Measurements from ENCODE around the gene SPTBN1.
"Not testable (repeated sequence)": the region's sequence is repeated elsewhere in the genome, so short reads cannot be mapped to it uniquely, and the experiment has no call there.

SPTBN1 gene

GRCh38 chr2:54479424-54479823 is 23.3 kb downstream of the SPTBN1 start:
- Histone ChIP-seq H3K9me3 (ENCODE audit: control insufficient read depth in 2 of 2, low read length in 2 of 2) (no peaks in the 10 kb centered on the region), H3K4me3 (ENCODE audit: low read length in 2 of 2) (no peak overlapping the region), H3K27ac (ENCODE audit: low read depth in 2 of 2, low read length in 2 of 2) (no peak overlapping the region), H3K27me3 (ENCODE audit: control insufficient read depth in 2 of 2, insufficient read depth in 2 of 2, low read length in 2 of 2) (no peaks in the 10 kb centered on the region), H3K9ac (ENCODE audit: low read depth in 1 of 2, low read length in 2 of 2) (no peak overlapping the region), H3K36me3 (ENCODE audit: control insufficient read depth in 2 of 2, insufficient read depth in 2 of 2, low read length in 2 of 2) (no peaks in the 10 kb centered on the region), H3K4me1 (ENCODE audit: control insufficient read depth in 2 of 2, insufficient read depth in 2 of 2, low read length in 2 of 2) (peaks cover 11 to 15% of the 10 kb centered on the region in 2 donors)

GRCh38 chr2:54480025-54480424 is 23.9 kb downstream of the SPTBN1 start:
- H3K9ac ChIP-seq (ENCODE audit: low read depth in 1 of 2, low read length in 2 of 2), result no peak overlapping the region
- H3K4me1 ChIP-seq (ENCODE audit: control insufficient read depth in 2 of 2, insufficient read depth in 2 of 2, low read length in 2 of 2), result peaks cover 11 to 15% of the 10 kb centered on the region in 2 donors
- no peak overlapping the region for H3K27ac ChIP-seq (ENCODE audit: low read depth in 2 of 2, low read length in 2 of 2)
- no peaks in the 10 kb centered on the region for H3K36me3 ChIP-seq (ENCODE audit: control insufficient read depth in 2 of 2, insufficient read depth in 2 of 2, low read length in 2 of 2)
- no peak overlapping the region for H3K4me3 ChIP-seq (ENCODE audit: low read length in 2 of 2)
- no peaks in the 10 kb centered on the region for H3K27me3 ChIP-seq (ENCODE audit: control insufficient read depth in 2 of 2, insufficient read depth in 2 of 2, low read length in 2 of 2)
- no peaks in the 10 kb centered on the region for H3K9me3 ChIP-seq (ENCODE audit: control insufficient read depth in 2 of 2, low read length in 2 of 2)

- peaks cover 8 to 15% of the 10 kb centered on the region in 2 donors for H3K4me1 ChIP-seq (ENCODE audit: control insufficient read depth in 2 of 2, insufficient read depth in 2 of 2, low read length in 2 of 2)
- no peak overlapping the region for H3K27ac ChIP-seq (ENCODE audit: low read depth in 2 of 2, low read length in 2 of 2)
- H3K9me3 ChIP-seq (ENCODE audit: control insufficient read depth in 2 of 2, low read length in 2 of 2), result no peaks in the 10 kb centered on the region
- H3K9ac ChIP-seq (ENCODE audit: low read depth in 1 of 2, low read length in 2 of 2), result no peak overlapping the region
- H3K4me3 ChIP-seq (ENCODE audit: low read length in 2 of 2), result no peak overlapping the region
- no peaks in the 10 kb centered on the region for H3K36me3 ChIP-seq (ENCODE audit: control insufficient read depth in 2 of 2, insufficient read depth in 2 of 2, low read length in 2 of 2)
- H3K27me3 ChIP-seq (ENCODE audit: control insufficient read depth in 2 of 2, insufficient read depth in 2 of 2, low read length in 2 of 2), result no peaks in the 10 kb centered on the region
These were observed 25.6 kb downstream of the SPTBN1 start for GRCh38 chr2:54481686-54482085.

DNA sequence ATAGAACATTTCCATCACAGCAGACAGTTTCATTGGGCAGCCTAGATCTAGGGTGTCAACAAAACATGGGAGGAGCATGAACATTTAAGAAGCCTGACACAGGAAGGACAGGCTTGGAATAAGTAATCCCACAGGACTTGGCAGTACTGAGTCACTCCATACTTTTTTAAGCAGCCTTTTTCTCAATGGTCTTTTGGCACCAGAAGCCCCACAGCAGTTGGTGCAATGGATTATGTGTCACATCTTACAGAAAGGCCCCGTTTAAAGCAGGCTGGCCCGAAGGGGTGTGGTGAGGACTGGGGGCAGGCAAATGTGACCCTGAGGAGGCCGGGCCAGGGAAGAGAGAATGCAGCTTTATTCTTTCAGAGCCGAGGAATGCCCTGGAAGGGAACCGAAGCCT is 26.6 kb downstream of the SPTBN1 start:
- Histone ChIP-seq H3K4me1 (ENCODE audit: control insufficient read depth in 2 of 2, insufficient read depth in 2 of 2, low read length in 2 of 2) (peaks cover 8 to 10% of the 10 kb centered on the region in 2 donors), H3K27me3 (ENCODE audit: control insufficient read depth in 2 of 2, insufficient read depth in 2 of 2, low read length in 2 of 2) (no peaks in the 10 kb centered on the region), H3K36me3 (ENCODE audit: control insufficient read depth in 2 of 2, insufficient read depth in 2 of 2, low read length in 2 of 2) (no peaks in the 10 kb centered on the region), H3K27ac (ENCODE audit: low read depth in 2 of 2, low read length in 2 of 2) (no peak overlapping the region), H3K9ac (ENCODE audit: low read depth in 1 of 2, low read length in 2 of 2) (no peak overlapping the region), H3K4me3 (ENCODE audit: low read length in 2 of 2) (no peak overlapping the region), H3K9me3 (ENCODE audit: control insufficient read depth in 2 of 2, low read length in 2 of 2) (no peaks in the 10 kb centered on the region)

DNA sequence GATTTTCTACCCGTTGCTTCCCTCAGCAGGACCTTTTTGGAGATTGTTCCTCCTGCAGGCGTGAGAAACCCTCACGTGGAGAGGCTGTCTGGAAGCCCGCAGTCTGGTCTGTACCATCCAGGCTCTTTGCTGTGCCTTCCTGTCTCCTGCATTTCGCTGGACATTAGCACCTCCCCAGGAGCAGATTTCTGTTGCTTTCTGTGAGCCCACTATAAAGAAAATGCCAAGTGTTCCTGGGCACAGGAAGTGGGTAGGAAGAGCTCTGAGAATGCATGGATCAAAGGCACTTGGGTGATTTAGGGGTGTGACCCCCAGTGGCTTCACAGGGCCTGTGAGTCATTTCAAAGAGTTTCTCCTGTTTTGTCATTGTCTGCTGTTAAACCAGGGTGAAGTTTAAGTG is 27.3 kb downstream of the SPTBN1 start:
- Histone ChIP-seq H3K9ac (ENCODE audit: low read depth in 1 of 2, low read length in 2 of 2) (no peak overlapping the region), H3K4me3 (ENCODE audit: low read length in 2 of 2) (no peak overlapping the region)

GRCh38 chr2:54485756-54486155 is 29.6 kb downstream of the SPTBN1 start:
- H3K36me3 ChIP-seq (ENCODE audit: control insufficient read depth in 2 of 2, insufficient read depth in 2 of 2, low read length in 2 of 2); H3K4me1 ChIP-seq (ENCODE audit: control insufficient read depth in 2 of 2, insufficient read depth in 2 of 2, low read length in 2 of 2); H3K9ac ChIP-seq (ENCODE audit: low read depth in 1 of 2, low read length in 2 of 2); H3K4me3 ChIP-seq (ENCODE audit: low read length in 2 of 2); H3K9me3 ChIP-seq (ENCODE audit: control insufficient read depth in 2 of 2, low read length in 2 of 2); H3K27me3 ChIP-seq (ENCODE audit: control insufficient read depth in 2 of 2, insufficient read depth in 2 of 2, low read length in 2 of 2); H3K27ac ChIP-seq (ENCODE audit: low read depth in 2 of 2, low read length in 2 of 2): not testable (repeated sequence)

More for the DNA sequence above, 27.3 kb downstream of the SPTBN1 start:
- peaks cover 3 to 5% of the 10 kb centered on the region in 2 donors for H3K4me1 ChIP-seq (ENCODE audit: control insufficient read depth in 2 of 2, insufficient read depth in 2 of 2, low read length in 2 of 2)
- no peaks in the 10 kb centered on the region for H3K9me3 ChIP-seq (ENCODE audit: control insufficient read depth in 2 of 2, low read length in 2 of 2)
- H3K27me3 ChIP-seq (ENCODE audit: control insufficient read depth in 2 of 2, insufficient read depth in 2 of 2, low read length in 2 of 2), result no peaks in the 10 kb centered on the region
- H3K36me3 ChIP-seq (ENCODE audit: control insufficient read depth in 2 of 2, insufficient read depth in 2 of 2, low read length in 2 of 2), result no peaks in the 10 kb centered on the region
- no peak overlapping the region for H3K27ac ChIP-seq (ENCODE audit: low read depth in 2 of 2, low read length in 2 of 2)

DNA sequence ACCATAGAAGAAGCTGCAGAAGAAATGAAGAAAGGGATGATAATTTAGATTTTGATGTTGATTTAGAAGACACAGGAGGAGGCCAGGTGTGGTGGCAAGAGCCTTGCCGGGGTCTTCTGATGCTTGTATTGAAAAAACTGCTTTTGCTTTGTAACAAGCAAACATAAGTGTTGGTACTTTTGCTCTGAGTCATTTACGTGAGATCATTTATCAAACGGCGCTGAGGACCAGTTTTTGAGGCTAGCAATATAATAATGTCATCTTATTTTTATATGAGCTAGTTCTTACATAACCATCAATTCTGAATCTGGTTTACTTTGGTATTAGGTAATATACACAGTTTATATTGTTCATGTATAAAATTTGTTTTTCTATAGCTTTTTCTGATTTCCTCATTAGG is 30.6 kb downstream of the SPTBN1 start:
- Histone ChIP-seq H3K4me1 (ENCODE audit: control insufficient read depth in 2 of 2, insufficient read depth in 2 of 2, low read length in 2 of 2) (peaks cover 2 to 5% of the 10 kb centered on the region in 2 donors), H3K27ac (ENCODE audit: low read depth in 2 of 2, low read length in 2 of 2) (no peak overlapping the region), H3K4me3 (ENCODE audit: low read length in 2 of 2) (no peak overlapping the region), H3K9me3 (ENCODE audit: control insufficient read depth in 2 of 2, low read length in 2 of 2) (no peaks in the 10 kb centered on the region), H3K36me3 (ENCODE audit: control insufficient read depth in 2 of 2, insufficient read depth in 2 of 2, low read length in 2 of 2) (no peaks in the 10 kb centered on the region), H3K9ac (ENCODE audit: low read depth in 1 of 2, low read length in 2 of 2) (no peak overlapping the region), H3K27me3 (ENCODE audit: control insufficient read depth in 2 of 2, insufficient read depth in 2 of 2, low read length in 2 of 2) (no peaks in the 10 kb centered on the region)

GRCh38 chr2:54490863-54491262 is 34.7 kb downstream of the SPTBN1 start:
- H3K4me1 ChIP-seq (ENCODE audit: control insufficient read depth in 2 of 2, insufficient read depth in 2 of 2, low read length in 2 of 2), result no peaks in the 10 kb centered on the region
- H3K27ac ChIP-seq (ENCODE audit: low read depth in 2 of 2, low read length in 2 of 2), result no peak overlapping the region
- H3K27me3 ChIP-seq (ENCODE audit: control insufficient read depth in 2 of 2, insufficient read depth in 2 of 2, low read length in 2 of 2), result no peaks in the 10 kb centered on the region
- no peak overlapping the region for H3K4me3 ChIP-seq (ENCODE audit: low read length in 2 of 2)
- no peak overlapping the region for H3K9ac ChIP-seq (ENCODE audit: low read depth in 1 of 2, low read length in 2 of 2)
- no peaks in the 10 kb centered on the region for H3K9me3 ChIP-seq (ENCODE audit: control insufficient read depth in 2 of 2, low read length in 2 of 2)
- no peaks in the 10 kb centered on the region for H3K36me3 ChIP-seq (ENCODE audit: control insufficient read depth in 2 of 2, insufficient read depth in 2 of 2, low read length in 2 of 2)

DNA sequence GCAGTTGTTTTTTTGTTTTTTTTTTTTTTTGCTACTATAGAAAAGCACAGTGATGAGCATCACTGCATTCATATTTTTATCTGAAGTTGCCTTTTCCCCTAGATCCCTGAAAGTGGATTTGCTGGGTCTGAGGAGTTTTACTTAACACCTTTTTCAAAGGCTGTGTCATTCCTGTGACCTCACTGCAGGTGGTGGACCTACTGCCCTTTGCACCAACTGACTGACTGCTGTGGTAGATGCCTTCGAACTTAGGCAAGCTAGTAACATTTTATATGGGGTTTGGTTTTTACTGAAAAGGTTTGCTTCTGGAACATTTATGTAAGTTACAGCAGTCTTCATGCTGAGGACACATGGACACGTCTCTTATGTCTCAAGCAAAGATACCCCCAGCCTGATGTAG is 36.2 kb downstream of the SPTBN1 start:
- H3K4me3 ChIP-seq (ENCODE audit: low read length in 2 of 2), result no peak overlapping the region
- no peaks in the 10 kb centered on the region for H3K36me3 ChIP-seq (ENCODE audit: control insufficient read depth in 2 of 2, insufficient read depth in 2 of 2, low read length in 2 of 2)
- H3K27ac ChIP-seq (ENCODE audit: low read depth in 2 of 2, low read length in 2 of 2), result no peak overlapping the region
- no peaks in the 10 kb centered on the region for H3K9me3 ChIP-seq (ENCODE audit: control insufficient read depth in 2 of 2, low read length in 2 of 2)
- H3K9ac ChIP-seq (ENCODE audit: low read depth in 1 of 2, low read length in 2 of 2), result no peak overlapping the region
- H3K4me1 ChIP-seq (ENCODE audit: control insufficient read depth in 2 of 2, insufficient read depth in 2 of 2, low read length in 2 of 2), result no peaks in the 10 kb centered on the region
- no peaks in the 10 kb centered on the region for H3K27me3 ChIP-seq (ENCODE audit: control insufficient read depth in 2 of 2, insufficient read depth in 2 of 2, low read length in 2 of 2)

- Histone ChIP-seq H3K4me1 (ENCODE audit: control insufficient read depth in 2 of 2, insufficient read depth in 2 of 2, low read length in 2 of 2) (peaks cover 0 to 3% of the 10 kb centered on the region in 2 donors), H3K27ac (ENCODE audit: low read depth in 2 of 2, low read length in 2 of 2) (no peak overlapping the region), H3K36me3 (ENCODE audit: control insufficient read depth in 2 of 2, insufficient read depth in 2 of 2, low read length in 2 of 2) (no peaks in the 10 kb centered on the region), H3K27me3 (ENCODE audit: control insufficient read depth in 2 of 2, insufficient read depth in 2 of 2, low read length in 2 of 2) (no peaks in the 10 kb centered on the region), H3K4me3 (ENCODE audit: low read length in 2 of 2) (no peak overlapping the region), H3K9ac (ENCODE audit: low read depth in 1 of 2, low read length in 2 of 2) (no peak overlapping the region), H3K9me3 (ENCODE audit: control insufficient read depth in 2 of 2, low read length in 2 of 2) (no peaks in the 10 kb centered on the region)
These were observed 38.0 kb downstream of the SPTBN1 start for GRCh38 chr2:54494087-54494486.

DNA sequence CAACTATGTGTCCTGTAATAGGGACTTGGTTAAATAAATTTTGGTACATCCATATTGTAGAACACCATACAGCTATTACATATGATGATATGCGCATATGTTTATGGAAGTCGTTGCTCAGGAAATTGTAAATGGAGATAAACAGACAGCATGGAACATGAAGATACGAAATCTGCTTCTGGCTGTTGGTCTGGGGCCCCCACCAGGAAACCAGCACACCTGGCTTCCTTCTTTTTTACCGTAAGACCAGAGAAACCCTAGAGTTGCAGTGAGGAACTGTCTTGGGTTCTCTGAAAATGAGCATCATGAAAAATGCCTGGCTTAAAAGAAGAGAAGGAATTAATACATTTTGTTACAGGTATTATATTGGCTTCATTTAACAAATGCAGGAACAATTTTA is 40.8 kb downstream of the SPTBN1 start:
- H3K27me3 ChIP-seq (ENCODE audit: control insufficient read depth in 2 of 2, insufficient read depth in 2 of 2, low read length in 2 of 2), result no peaks in the 10 kb centered on the region
- peaks cover 4 to 5% of the 10 kb centered on the region in 2 donors for H3K4me1 ChIP-seq (ENCODE audit: control insufficient read depth in 2 of 2, insufficient read depth in 2 of 2, low read length in 2 of 2)
- H3K27ac ChIP-seq (ENCODE audit: low read depth in 2 of 2, low read length in 2 of 2), result no peak overlapping the region
- no peaks in the 10 kb centered on the region for H3K9me3 ChIP-seq (ENCODE audit: control insufficient read depth in 2 of 2, low read length in 2 of 2)
- no peaks in the 10 kb centered on the region for H3K36me3 ChIP-seq (ENCODE audit: control insufficient read depth in 2 of 2, insufficient read depth in 2 of 2, low read length in 2 of 2)
- no peak overlapping the region for H3K4me3 ChIP-seq (ENCODE audit: low read length in 2 of 2)
- no peak overlapping the region for H3K9ac ChIP-seq (ENCODE audit: low read depth in 1 of 2, low read length in 2 of 2)

Data from mucosa of rectum (tissue), 2 donors.